Activated T-cell treated with anti-CD3 and anti-CD28 coated beads for 1 hour (primary cell): Measurements from ENCODE around the gene MAZ.
"Not testable (repeated sequence)": the region's sequence is repeated elsewhere in the genome, so short reads cannot be mapped to it uniquely, and the experiment has no call there.

Experiments
- DNase-seq: peaks from one replicate; pipeline ENCODE4 v3.0.0-alpha.2; 2020; ENCODE audit warnings: low read depth

MAZ gene

GRCh38 chr16:29784901-29785500 lies 21.3 kb upstream of the MAZ start:
- peak; percentile 65 for DNase-seq

- not testable (repeated sequence) for DNase-seq
Measured at GRCh38 chr16:29787155-29787554, 19.2 kb upstream of the MAZ start.

GRCh38 chr16:29789775-29790182 lies 16.6 kb upstream of the MAZ start:
- DNase-seq = no peak

GRCh38 chr16:29790183-29790948 lies 16.0 kb upstream of the MAZ start, which contains the start of gene KIF22:
TSS of gene KIF22 (plus strand) at chr16:29790751. CDS start at chr16:29790760, 9 bp downstream.
- peak; percentile 100 for DNase-seq

- DNase-seq = no peak
Measured at GRCh38 chr16:29790949-29791844, 15.1 kb upstream of the MAZ start.

GRCh38 chr16:29791845-29792807 lies 14.2 kb upstream of the MAZ start:
- no peak for DNase-seq

GRCh38 chr16:29793153-29793552 lies 13.2 kb upstream of the MAZ start:
- not testable (repeated sequence) for DNase-seq

- no peak for DNase-seq
Measured at GRCh38 chr16:29794231-29794710, 12.1 kb upstream of the MAZ start.

GRCh38 chr16:29802416-29802935 lies 3.9 kb upstream of the MAZ start:
- DNase-seq = no peak

- DNase-seq = no peak
Measured at GRCh38 chr16:29804020-29804419, 2.3 kb upstream of the MAZ start.

GRCh38 chr16:29804455-29805231 lies 1.7 kb upstream of the MAZ start:
- no peak for DNase-seq

- peak; percentile 97 for DNase-seq
Measured at GRCh38 chr16:29805232-29806098, 864 bp upstream of the MAZ start.

GRCh38 chr16:29806641-29807425 lies 504 bp downstream of the MAZ start:
- no peak for DNase-seq

- DNase-seq = peak; percentile 71
Measured at GRCh38 chr16:29807426-29808218, 1.3 kb downstream of the MAZ start.

- DNase-seq = no peak
Measured at GRCh38 chr16:29808219-29808900, 2.0 kb downstream of the MAZ start.

GRCh38 chr16:29809031-29809747 lies 2.9 kb downstream of the MAZ start:
- no peak for DNase-seq
